ENCODE results near the gene KDM5C. TPM values are rescaled to one million over a fixed set of nuclear protein-coding genes. Genes with fewer than 3 reads are reported as not detected.

The KDM5C gene
- total and polyA plus RNA-seq, 2 of the 4 experiments (the other 2 are of a cell fraction) = 75.4 to 84.6 TPM

DNA sequence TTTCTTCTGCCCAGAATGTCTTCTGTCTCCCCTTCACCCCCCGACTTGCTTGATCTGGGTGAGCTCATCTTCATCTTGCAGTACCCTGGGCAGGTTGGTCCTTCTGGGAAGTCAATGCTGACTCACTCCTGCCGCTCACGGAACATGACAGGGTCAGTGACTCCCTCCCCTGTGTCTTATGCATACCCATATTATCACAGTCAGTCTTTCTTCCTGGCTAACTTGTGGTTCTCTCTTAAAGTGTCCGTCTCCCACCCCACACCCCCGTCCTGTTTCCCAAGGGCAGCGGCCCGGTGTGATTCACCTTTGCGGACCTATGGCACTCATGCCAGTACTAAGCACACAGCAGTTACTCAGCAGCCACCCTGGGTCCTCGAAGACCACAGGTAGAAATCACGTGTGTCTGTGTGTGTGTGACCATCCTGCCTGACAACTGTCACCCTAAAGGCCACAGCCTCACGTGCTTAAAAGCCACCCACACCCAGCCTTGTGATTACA, 38.6 kb upstream of the KDM5C start:
- Histone ChIP-seq H2BK5ac (ENCODE audit: low read depth, low read length, poor library complexity, severe bottlenecking) (no peak overlapping the region), H3K4ac (ENCODE audit: low read depth, low read length) (peak overlapping the region; percentile 45; the same call in 1 of the 2 replicates), H3K9me1 (ENCODE audit: insufficient read depth, low read length) (peaks cover 24% of the 10 kb centered on the region), H3K79me1 (ENCODE audit: low read depth in 1 of 2, low read length in 2 of 2) (peaks cover 0 to 17% of the 10 kb centered on the region in 2 experiments; a peak in 1 of 4 replicates), H3K14ac (replicated peaks; ENCODE audit: low read depth, low read length) (0 out of 2 replicates have a peak overlapping the region, but pooled peaks have one; percentile 10), H3K56ac (ENCODE audit: extremely low read depth, insufficient read depth, low read length) (no peak overlapping the region), H2BK120ac (ENCODE audit: low read depth, low read length) (peak overlapping the region; percentile 4), H3K9ac (ENCODE audit: low read depth, low read length) (no peak overlapping the region), H4K91ac (ENCODE audit: insufficient read depth, low read depth, low read length) (peak overlapping the region; percentile 14; the same call in 1 of the 2 replicates), H3K27ac (ENCODE audit: insufficient read depth, low read length) (no peak overlapping the region), H2BK20ac (ENCODE audit: low read depth, low read length) (0 out of 2 replicates have a peak overlapping the region, but pooled peaks have one; percentile 26), H3K27me3 (ENCODE audit: control insufficient read depth, insufficient read depth, low read length) (peaks cover 27% of the 10 kb centered on the region; the same call in 1 of the 2 replicates), H3K4me3 (ENCODE audit: insufficient read depth, low read depth, low read length) (no peak overlapping the region), H4K8ac (ENCODE audit: low read depth in 2 of 2, low read length in 2 of 2) (no peak overlapping the region), H3K23ac (ENCODE audit: low read depth, low read length) (no peak overlapping the region), H2AFZ (replicated peaks; ENCODE audit: low read length, poor library complexity) (peak overlapping the region; percentile 68), H2AK9ac (replicated peaks; ENCODE audit: low read depth, low read length, poor library complexity) (no peak overlapping the region), H4K5ac (ENCODE audit: low read depth, low read length) (no peak overlapping the region), H2BK15ac (ENCODE audit: low read depth, low read length) (0 out of 3 replicates have a peak overlapping the region, but pooled peaks have one; percentile 47), H3K9me3 (ENCODE audit: control insufficient read depth, insufficient read depth, low read length) (no peaks in the 10 kb centered on the region), H4K20me1 (ENCODE audit: insufficient read depth, low read length) (peaks cover 23% of the 10 kb centered on the region; the same call in 1 of the 2 replicates), H3K4me2 (ENCODE audit: low read depth, low read length) (no peak overlapping the region), H2AK5ac (ENCODE audit: low read depth, low read length) (peak overlapping the region; percentile 27), H3K4me1 (ENCODE audit: control insufficient read depth, insufficient read depth, low read length) (peaks cover 24% of the 10 kb centered on the region), H3K18ac (ENCODE audit: low read depth, low read length) (no peak overlapping the region), H3K36me3 (ENCODE audit: control insufficient read depth, insufficient read depth, low read length) (no peaks in the 10 kb centered on the region)
- BruUV-seq (replicated peaks) = no TSS peak
- CTCF ChIA-PET = interaction anchor here (0.8 kb wide), 1 partner anchor 18 kb away, joined by 3 read pairs; no protein-coding TSS in a partner anchor
- intact Hi-C loops (cut with micrococcal nuclease) = no loop called here
- 48% methylated on average over 6 of the region's 11 CpGs; no CpG with 5 or more reads in 1 of the 2 experiments for WGBS, 2 experiments (ENCODE audit: extremely low coverage in 2 of 2, insufficient read length in 1 of 2)
- dilution Hi-C loops (cut with HindIII; ENCODE audit: low sequenced_read_pairs, unreplicated experiment) = no loop called here
- peak; percentile 36; the same call in 1 of the 2 replicates for TF ChIP-seq FOS (IDR thresholded peaks at IDR 0.05; ENCODE audit: low read depth, low read length)
- no peak for TF ChIP-seq CTCF (conservative IDR thresholded peaks at IDR 0.05; ENCODE audit: low read depth, low read length)
- no peak for TF ChIP-seq RFX5 (IDR thresholded peaks at IDR 0.05; ENCODE audit: low read depth, low read length)
- no peak for TF ChIP-seq BHLHE40 (IDR thresholded peaks at IDR 0.05; ENCODE audit: low read depth, low read length)
- no peak for TF ChIP-seq POLR2A (IDR thresholded peaks at IDR 0.05; ENCODE audit: low read depth, low read length)
- no peak for TF ChIP-seq MAFK (IDR thresholded peaks at IDR 0.05; ENCODE audit: low read depth, low read length)
- no peak for TF ChIP-seq SMC3 (IDR thresholded peaks at IDR 0.05; ENCODE audit: low read depth, low read length)
- TF ChIP-seq NFE2L2 (IDR thresholded peaks at IDR 0.05; ENCODE audit: low read depth, low read length) = 0 out of 2 replicates have a peak, but pooled peaks have one; percentile 22
- TF ChIP-seq RAD21 (IDR thresholded peaks at IDR 0.05; ENCODE audit: low read length) = no peak
- TF ChIP-seq CEBPB (IDR thresholded peaks at IDR 0.05; ENCODE audit: low read depth, low read length) = no peak
- TF ChIP-seq ELK1 (IDR thresholded peaks at IDR 0.05; ENCODE audit: borderline replicate concordance, low read depth, low read length) = no peak
- no peak for TF ChIP-seq MAZ (IDR thresholded peaks at IDR 0.05; ENCODE audit: borderline replicate concordance, low read depth, low read length)
- no peak for TF ChIP-seq CHD1 (IDR thresholded peaks at IDR 0.05; ENCODE audit: low read depth, low read length)
- TF ChIP-seq RCOR1 (IDR thresholded peaks at IDR 0.05; ENCODE audit: insufficient replicate concordance, low read length) = no peak
- DNase-seq (peak; percentile 71), ATAC-seq (ENCODE audit: low read depth) (peak; percentile 40)
- POLR2A ChIA-PET (ENCODE audit: unreplicated experiment) = no interaction called here
- in situ Hi-C loops (cut with MboI; ENCODE audit: low sequenced_read_pairs) = no loop called here
